ENCODE measurements around the gene PLXNA2. TPM values are rescaled to one million over a fixed set of nuclear protein-coding genes. Genes with fewer than 3 reads are reported as not detected.

The PLXNA2 gene
- total RNA-seq, 1 experiment from 2014 or later, result 0.89 TPM

DNA sequence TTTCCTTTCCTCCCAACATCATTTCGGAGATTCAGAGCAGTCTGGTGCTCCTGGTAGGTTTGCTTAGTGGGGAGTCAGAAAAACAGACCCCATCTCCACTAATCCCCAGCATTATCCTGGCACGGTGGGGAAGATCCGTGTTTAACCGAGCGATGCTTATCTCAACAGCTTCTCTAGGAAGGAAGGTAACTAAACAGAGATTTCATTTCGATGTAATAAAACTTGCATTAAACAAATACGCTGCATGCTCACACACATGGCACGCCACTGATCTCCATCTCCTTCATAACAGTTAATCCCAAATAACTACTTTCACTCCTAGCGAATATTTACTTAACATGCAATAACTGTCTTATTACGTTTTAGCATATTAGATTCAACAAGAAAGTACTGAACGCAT, 188.6 kb downstream of the PLXNA2 start:
- Histone ChIP-seq H3K9ac (ENCODE audit: low read length) (no peak overlapping the region), H3K9me2 (ENCODE audit: insufficient read depth) (no peaks in the 10 kb centered on the region), H2AFZ (ENCODE audit: low read depth, low read length, poor library complexity, severe bottlenecking) (no peak overlapping the region), H4K20me1 (ENCODE audit: insufficient read depth) (no peaks in the 10 kb centered on the region), H3K27me3 (ENCODE audit: insufficient read depth, low read length) (peaks cover 45% of the 10 kb centered on the region), H3K4me3 (replicated peaks in 1 of 2; ENCODE audit: low read depth in 1 of 2, low read length in 2 of 2) (no peak overlapping the region), H3K36me3 (ENCODE audit: control insufficient read depth in 1 of 2, insufficient read depth in 2 of 2, low read length in 2 of 2) (no peaks in the 10 kb centered on the region), H3K9me3 (ENCODE audit: control insufficient read depth in 1 of 2, insufficient read depth in 1 of 2, low read depth in 1 of 2, low read length in 2 of 2) (no peaks in the 10 kb centered on the region), H3K27ac (ENCODE audit: low read depth, low read length) (no peak overlapping the region), H3K4me1 (ENCODE audit: control insufficient read depth in 1 of 2, insufficient read depth in 2 of 2, low read length in 2 of 2) (no peaks in the 10 kb centered on the region), H3K4me2 (ENCODE audit: low read length) (no peak overlapping the region), H3K79me2 (ENCODE audit: insufficient read depth, low read length) (no peaks in the 10 kb centered on the region)
- DNase-seq (ENCODE audit: low read depth, low spot score) (no peak), ATAC-seq (no peak)
- ChIA-PET CTCF (no interaction called here), POLR2A (no interaction called here), RAD21 (ENCODE audit: low non-redundant PET in 1 of 2, low total read pairs in 2 of 2, uncharacterized antibody in 2 of 2, unreplicated experiment in 2 of 2) (no interaction called here)
- TF ChIP-seq EZH2phosphoT487 (IDR thresholded peaks at IDR 0.05; ENCODE audit: borderline replicate concordance), result no peak
- no peak for TF ChIP-seq RAD21 (IDR thresholded peaks at IDR 0.05; ENCODE audit: low read depth)
- TF ChIP-seq CBX3 (IDR thresholded peaks at IDR 0.05; ENCODE audit: low read depth), result no peak
- TF ChIP-seq, protein P1, sequence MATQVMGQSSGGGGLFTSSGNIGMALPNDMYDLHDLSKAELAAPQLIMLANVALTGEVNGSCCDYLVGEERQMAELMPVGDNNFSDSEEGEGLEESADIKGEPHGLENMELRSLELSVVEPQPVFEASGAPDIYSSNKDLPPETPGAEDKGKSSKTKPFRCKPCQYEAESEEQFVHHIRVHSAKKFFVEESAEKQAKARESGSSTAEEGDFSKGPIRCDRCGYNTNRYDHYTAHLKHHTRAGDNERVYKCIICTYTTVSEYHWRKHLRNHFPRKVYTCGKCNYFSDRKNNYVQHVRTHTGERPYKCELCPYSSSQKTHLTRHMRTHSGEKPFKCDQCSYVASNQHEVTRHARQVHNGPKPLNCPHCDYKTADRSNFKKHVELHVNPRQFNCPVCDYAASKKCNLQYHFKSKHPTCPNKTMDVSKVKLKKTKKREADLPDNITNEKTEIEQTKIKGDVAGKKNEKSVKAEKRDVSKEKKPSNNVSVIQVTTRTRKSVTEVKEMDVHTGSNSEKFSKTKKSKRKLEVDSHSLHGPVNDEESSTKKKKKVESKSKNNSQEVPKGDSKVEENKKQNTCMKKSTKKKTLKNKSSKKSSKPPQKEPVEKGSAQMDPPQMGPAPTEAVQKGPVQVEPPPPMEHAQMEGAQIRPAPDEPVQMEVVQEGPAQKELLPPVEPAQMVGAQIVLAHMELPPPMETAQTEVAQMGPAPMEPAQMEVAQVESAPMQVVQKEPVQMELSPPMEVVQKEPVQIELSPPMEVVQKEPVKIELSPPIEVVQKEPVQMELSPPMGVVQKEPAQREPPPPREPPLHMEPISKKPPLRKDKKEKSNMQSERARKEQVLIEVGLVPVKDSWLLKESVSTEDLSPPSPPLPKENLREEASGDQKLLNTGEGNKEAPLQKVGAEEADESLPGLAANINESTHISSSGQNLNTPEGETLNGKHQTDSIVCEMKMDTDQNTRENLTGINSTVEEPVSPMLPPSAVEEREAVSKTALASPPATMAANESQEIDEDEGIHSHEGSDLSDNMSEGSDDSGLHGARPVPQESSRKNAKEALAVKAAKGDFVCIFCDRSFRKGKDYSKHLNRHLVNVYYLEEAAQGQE (IDR thresholded peaks at IDR 0.05; ENCODE audit: low read depth), result no peak
- no peak for TF ChIP-seq CEBPB (IDR thresholded peaks at IDR 0.05; ENCODE audit: low read depth)
- no peak for TF ChIP-seq YY1 (IDR thresholded peaks at IDR 0.05; ENCODE audit: extremely low read depth, insufficient replicate concordance, low read depth, low read length)
- intact Hi-C loops (cut with micrococcal nuclease), result no loop called here
- no TSS peak for BruUV-seq (replicated peaks)

DNA sequence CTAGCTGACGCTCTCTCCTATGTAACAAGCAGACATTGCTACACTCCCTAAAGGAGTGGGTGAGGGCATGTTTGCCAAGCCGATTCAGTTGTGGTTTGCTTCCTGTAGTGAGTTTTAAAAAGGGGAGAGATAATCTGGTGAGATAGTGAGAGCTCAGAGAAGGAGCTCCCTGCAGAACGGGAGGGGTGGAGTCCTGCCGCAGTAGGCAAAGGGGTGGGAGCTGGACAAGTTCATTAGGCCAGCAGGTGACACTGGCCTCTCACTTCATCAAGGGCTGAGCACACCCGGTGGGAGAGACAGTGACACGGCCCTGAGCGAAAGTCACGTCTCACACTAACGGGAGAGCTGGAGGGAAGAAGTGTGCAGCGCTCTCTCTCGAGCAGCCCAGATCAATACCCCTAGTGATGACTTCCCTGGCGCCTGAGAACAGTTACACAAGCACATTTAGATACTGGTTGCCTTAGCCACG, 189.2 kb downstream of the PLXNA2 start:
- intact Hi-C loops (cut with micrococcal nuclease), result no loop called here
- Histone ChIP-seq H3K9me3 (ENCODE audit: control insufficient read depth in 1 of 2, insufficient read depth in 1 of 2, low read depth in 1 of 2, low read length in 2 of 2) (no peaks in the 10 kb centered on the region), H3K4me2 (ENCODE audit: low read length) (no peak overlapping the region), H3K4me3 (replicated peaks in 1 of 2; ENCODE audit: low read depth in 1 of 2, low read length in 2 of 2) (no peak overlapping the region), H3K79me2 (ENCODE audit: insufficient read depth, low read length) (no peaks in the 10 kb centered on the region), H3K27ac (ENCODE audit: low read depth, low read length) (no peak overlapping the region), H3K36me3 (ENCODE audit: control insufficient read depth in 1 of 2, insufficient read depth in 2 of 2, low read length in 2 of 2) (no peaks in the 10 kb centered on the region), H2AFZ (ENCODE audit: low read depth, low read length, poor library complexity, severe bottlenecking) (no peak overlapping the region), H3K9me2 (ENCODE audit: insufficient read depth) (no peaks in the 10 kb centered on the region), H3K9ac (ENCODE audit: low read length) (no peak overlapping the region), H3K27me3 (ENCODE audit: insufficient read depth, low read length) (peaks cover 45% of the 10 kb centered on the region), H4K20me1 (ENCODE audit: insufficient read depth) (no peaks in the 10 kb centered on the region), H3K4me1 (ENCODE audit: control insufficient read depth in 1 of 2, insufficient read depth in 2 of 2, low read length in 2 of 2) (no peaks in the 10 kb centered on the region)
- no peak for TF ChIP-seq CBX3 (IDR thresholded peaks at IDR 0.05; ENCODE audit: low read depth)
- no TSS peak for BruUV-seq (replicated peaks)
- ChIA-PET POLR2A (no interaction called here), RAD21 (ENCODE audit: low non-redundant PET in 1 of 2, low total read pairs in 2 of 2, uncharacterized antibody in 2 of 2, unreplicated experiment in 2 of 2) (no interaction called here), CTCF (no interaction called here)
- ATAC-seq (no peak), DNase-seq (ENCODE audit: low read depth, low spot score) (no peak)

All from HCT116 (cell line).